GM18505 (cell line): ENCODE measurements around the gene GPX3.

Experiments
- ATAC-seq: cut with Tn5 transposase; IDR thresholded peaks from one replicate; pipeline ENCODE4 v1.9.1; 2021; ENCODE audit not compliant: unreplicated experiment
- POLR2A ChIP-seq: IDR thresholded peaks from 4 replicates; pipeline ENCODE4 v1.6.1; 2011; ENCODE audit warnings: borderline replicate concordance; ENCODE audit not compliant: insufficient read depth, insufficient read length; ENCODE audit errors: extremely low read depth

GPX3 gene

GRCh38 chr5:151033217-151033934 lies 13.0 kb downstream of the GPX3 start:
- no peak for TF ChIP-seq POLR2A
- ATAC-seq: no peak

- peak; percentile 12 for TF ChIP-seq POLR2A
- no peak for ATAC-seq
These were observed 14.3 kb downstream of the GPX3 start for GRCh38 chr5:151034422-151035379.

GRCh38 chr5:151036556-151036955 lies 16.2 kb downstream of the GPX3 start:
- no peak for ATAC-seq
- TF ChIP-seq POLR2A: no peak

- ATAC-seq: no peak
- no peak for TF ChIP-seq POLR2A
These were observed 17.4 kb downstream of the GPX3 start for GRCh38 chr5:151037561-151038411.

GRCh38 chr5:151038412-151038745 lies 18.0 kb downstream of the GPX3 start:
- no peak for ATAC-seq
- no peak for TF ChIP-seq POLR2A

GRCh38 chr5:151038801-151039238 lies 18.4 kb downstream of the GPX3 start:
- no peak for ATAC-seq
- no peak for TF ChIP-seq POLR2A

GRCh38 chr5:151039665-151040064 lies 19.3 kb downstream of the GPX3 start:
- no peak for TF ChIP-seq POLR2A
- ATAC-seq: no peak

GRCh38 chr5:151040211-151040747 lies 19.9 kb downstream of the GPX3 start:
- ATAC-seq: no peak
- TF ChIP-seq POLR2A: no peak

- TF ChIP-seq POLR2A: no peak
- no peak for ATAC-seq
These were observed 21.3 kb downstream of the GPX3 start for GRCh38 chr5:151041577-151042268.

GRCh38 chr5:151042453-151043093 lies 22.2 kb downstream of the GPX3 start:
- TF ChIP-seq POLR2A: no peak
- no peak for ATAC-seq

GRCh38 chr5:151047814-151048425 lies 27.5 kb downstream of the GPX3 start:
- peak; percentile 53 for ATAC-seq

More at GRCh38 chr5:151047814-151048425, 27.5 kb downstream of the GPX3 start:
- TF ChIP-seq POLR2A: no peak
